Endothelial cell of umbilical vein (primary cell): ENCODE results near the gene STUM. TPM values are rescaled to one million over a fixed set of nuclear protein-coding genes. Genes with fewer than 3 reads are reported as not detected.

Experiments
- BruUV-seq: library from RNA; stranded (reverse); fragments of 400-500 nt; replicated peaks from 2 replicates; lab custom pipeline; 2021; lab: Mats Ljungman, UMichigan
- CTCF ChIA-PET: fragments of 300-600, 350-600 bp; sonication (Branson Sonifier 250); formaldehyde crosslinking; loops from one replicate; lab custom pipeline; 2021; ENCODE audit warnings: antibody characterized with exemption, inconsistent platforms; lab: Charles Lee
- POLR2A ChIA-PET: fragments of 300-600, 350-600 bp; sonication (Branson Sonifier 250); formaldehyde crosslinking; loops from one replicate; lab custom pipeline; 2021; ENCODE audit warnings: antibody characterized with exemption, inconsistent platforms; lab: Charles Lee
- DNase-seq: peaks from one replicate; pipeline ENCODE4 v3.0.0-alpha.2; 2011; ENCODE audit warnings: low read depth, low spot score
- FAIRE-seq: peaks from 2 replicates; lab custom pipeline; 2011; peaks lifted over from hg19 to GRCh38; lab: Jason Lieb, UNC
- H2AFZ ChIP-seq: 2 replicates; pipeline ENCODE4 v1.6.0; 2012; ENCODE audit warnings: low read depth, low read length, control low read depth, inconsistent platforms
- H3K27ac ChIP-seq: 2 replicates; pipeline ENCODE4 v1.5.1; 2011; ENCODE audit warnings: low read depth, mild to moderate bottlenecking, control low read depth, low read length, moderate library complexity; ENCODE audit not compliant: insufficient read depth
- H3K27me3 ChIP-seq, 2 experiments: 2 replicates each; pipeline versions ENCODE4 v1.6.0 to v1.6.1; 2011; ENCODE audit warnings: low read length in 2 of 2, mixed read lengths in 1 of 2; ENCODE audit not compliant: control insufficient read depth in 2 of 2, insufficient read depth in 2 of 2
- H3K36me3 ChIP-seq, 2 experiments: 2 replicates in 1 of 2; 3 replicates in 1 of 2; pipeline ENCODE4 v1.5.1; 2011; ENCODE audit warnings: low read length in 2 of 2, mild to moderate bottlenecking in 1 of 2, moderate library complexity in 1 of 2; ENCODE audit not compliant: control insufficient read depth in 2 of 2, insufficient read depth in 2 of 2; ENCODE audit errors: extremely low read depth in 1 of 2
- H3K4me1 ChIP-seq: 3 replicates; pipeline ENCODE4 v1.5.1; 2011; ENCODE audit warnings: mild to moderate bottlenecking, low read length; ENCODE audit not compliant: control insufficient read depth, insufficient read depth; ENCODE audit errors: extremely low read depth
- H3K4me2 ChIP-seq: 2 replicates; pipeline ENCODE4 v1.6.1; 2011; ENCODE audit warnings: low read length, control low read depth, mixed read lengths; ENCODE audit not compliant: insufficient read depth
- H3K4me3 ChIP-seq, 3 experiments: fragments of 200-600 bp in 1 of 3; sonication (generic), shearing (Covaris generic) in 1 of 3; replicated peaks in 1 of 3; 2 replicates each; pipeline ENCODE4 v1.5.1; 2011 to 2016; ENCODE audit warnings: control low read depth in 3 of 3, low read length in 3 of 3, mild to moderate bottlenecking in 2 of 3, inconsistent platforms in 1 of 3, low read depth in 1 of 3, moderate library complexity in 1 of 3; ENCODE audit not compliant: insufficient read depth in 1 of 3
- H3K79me2 ChIP-seq: 2 replicates; pipeline ENCODE4 v1.6.0; 2012; ENCODE audit warnings: low read length, inconsistent platforms; ENCODE audit not compliant: control insufficient read depth, insufficient read depth
- H3K9ac ChIP-seq: replicated peaks from 2 replicates; pipeline ENCODE3; 2011; ENCODE audit warnings: low read length, control low read depth; ENCODE audit not compliant: insufficient read depth; ENCODE audit errors: extremely low read depth
- H3K9me1 ChIP-seq: replicated peaks from 3 replicates; pipeline ENCODE4 v1.6.0; 2011; ENCODE audit warnings: mild to moderate bottlenecking, low read length; ENCODE audit not compliant: control insufficient read depth, insufficient read depth; ENCODE audit errors: extremely low read depth
- H3K9me3 ChIP-seq: replicated peaks from 2 replicates; pipeline ENCODE4 v1.5.1; 2012; ENCODE audit warnings: low read length, inconsistent platforms; ENCODE audit not compliant: control insufficient read depth, insufficient read depth
- H4K20me1 ChIP-seq: replicated peaks from 2 replicates; pipeline ENCODE3; 2011; ENCODE audit warnings: mild to moderate bottlenecking, low read length; ENCODE audit not compliant: control insufficient read depth, insufficient read depth; ENCODE audit errors: extremely low read depth
- CTCF ChIP-seq, 2 donors: IDR thresholded peaks; 1 replicate in 1 of 2; 2 replicates in 1 of 2; pipeline ENCODE4 v1.5.1; 2011; ENCODE audit warnings: low read length in 2 of 2, mild to moderate bottlenecking in 2 of 2, moderate library complexity in 2 of 2, control low read depth in 1 of 2, inconsistent platforms in 1 of 2, low read depth in 1 of 2; ENCODE audit not compliant: insufficient read depth in 1 of 2; ENCODE audit errors: extremely low read depth in 1 of 2
- EZH2 ChIP-seq: IDR thresholded peaks from 2 replicates; pipeline ENCODE4 v1.6.1; 2012; ENCODE audit warnings: borderline replicate concordance, low read depth, mild to moderate bottlenecking, moderate library complexity, low read length, inconsistent platforms; ENCODE audit not compliant: severe bottlenecking
- dilution Hi-C: fragments of 300-500 bp; cut with MboI; formaldehyde crosslinking; loops from one replicate; pipeline ENCODE4 v1.15.0; 2019; ENCODE audit warnings: low sequenced_read_pairs; ENCODE audit not compliant: extremely low pct_ligation_motif_present
- intact Hi-C: fragments of 100-400 bp; cut with micrococcal nuclease; formaldehyde crosslinking; loops from one replicate; pipeline ENCODE4 v1.10.0; 2022
- polyA plus RNA-seq, 4 experiments: library from polyadenylated mRNA; depleted of rRNA in 3 of 4; stranded (reverse) in 3 of 4; unstranded in 1 of 4; fragments of >200 nt; gene quantifications; 2 replicates each; pipeline versions ENCODE4 v1.2.1 to v1.2.3, GENCODE V29; 2011 to 2012; ENCODE audit warnings: missing spikeins in 1 of 4
- total RNA-seq: library from RNA; stranded (reverse); gene quantifications from 2 replicates; pipeline ENCODE4 v1.2.3, GENCODE V29; 2021

The STUM gene
- total and polyA plus RNA-seq, 2 donors (not counting 3 experiments of a cell fraction or from before 2014, with no cell fraction given) = not detected

GRCh38 chr1:226549094-226549936, 751 bp downstream of the STUM start:
- intact Hi-C loops = loop anchor here (5.0 kb wide), 1 partner anchor 898 kb away; no protein-coding TSS in a partner anchor

More at GRCh38 chr1:226549094-226549936, 751 bp downstream of the STUM start:
- dilution Hi-C loops = no loop called here
- Histone ChIP-seq H2AFZ (no peak overlapping the region), H3K4me3 (no peak overlapping the region), H3K4me1 (peaks cover 2% of the 10 kb centered on the region), H3K79me2 (no peaks in the 10 kb centered on the region), H3K27ac (no peak overlapping the region), H3K4me2 (no peak overlapping the region), H3K36me3 (no peaks in the 10 kb centered on the region), H3K9me3 (no peaks in the 10 kb centered on the region), H4K20me1 (no peaks in the 10 kb centered on the region), H3K9me1 (no peaks in the 10 kb centered on the region), H3K27me3 (peaks cover 52 to 64% of the 10 kb centered on the region in 2 experiments), H3K9ac (no peak overlapping the region)
- ChIA-PET CTCF (interaction anchor here (0.9 to 2.7 kb wide), 9 partner anchors 15 to 898 kb away, joined by 3 to 57 read pairs (median 4); no protein-coding TSS in a partner anchor), POLR2A (no interaction called here)
- DNase-seq = no peak
- no TSS peak for BruUV-seq
- FAIRE-seq = no peak
- no peak for TF ChIP-seq CTCF (IDR thresholded peaks at IDR 0.05; ENCODE audit: extremely low read depth in 1 of 2, insufficient read depth in 1 of 2, low read depth in 1 of 2, low read length in 2 of 2)
- peak; percentile 98 for TF ChIP-seq EZH2
